ENCODE data around the gene MVB12B.

DNA sequence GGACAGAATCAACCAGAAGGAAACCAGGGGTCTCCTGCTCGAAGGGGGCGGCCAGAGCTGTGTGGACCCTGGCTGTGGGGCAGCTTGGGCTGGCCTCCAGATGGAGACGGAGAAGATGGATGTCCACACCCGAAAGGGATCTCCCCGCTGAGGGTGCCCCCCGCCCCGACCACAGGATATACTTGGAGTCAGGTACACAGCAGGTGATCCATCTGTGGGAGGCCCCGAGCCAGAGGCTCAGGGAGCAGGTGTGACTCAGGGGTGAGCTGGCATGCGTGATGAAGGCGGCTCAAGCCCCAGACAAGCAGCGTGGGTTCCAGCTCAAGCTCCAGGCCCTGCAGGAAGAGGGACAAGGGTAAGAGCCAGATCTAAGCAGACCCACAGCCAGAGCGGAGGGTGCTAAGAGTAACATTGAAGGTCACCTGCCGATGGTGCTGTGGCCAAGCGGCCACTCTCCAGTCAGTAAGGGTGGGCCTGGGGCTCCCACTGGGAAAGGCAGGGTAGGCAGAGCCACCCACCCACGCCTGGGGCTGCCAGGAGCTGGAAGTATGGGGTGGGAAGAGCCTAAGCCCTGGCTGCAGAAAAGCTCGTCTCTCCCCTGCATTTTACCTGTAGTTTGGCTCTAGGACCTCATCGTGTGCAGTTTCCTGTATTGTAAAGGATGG, 30.6 kb upstream of the MVB12B start:
- TF ChIP-seq, protein P1, sequence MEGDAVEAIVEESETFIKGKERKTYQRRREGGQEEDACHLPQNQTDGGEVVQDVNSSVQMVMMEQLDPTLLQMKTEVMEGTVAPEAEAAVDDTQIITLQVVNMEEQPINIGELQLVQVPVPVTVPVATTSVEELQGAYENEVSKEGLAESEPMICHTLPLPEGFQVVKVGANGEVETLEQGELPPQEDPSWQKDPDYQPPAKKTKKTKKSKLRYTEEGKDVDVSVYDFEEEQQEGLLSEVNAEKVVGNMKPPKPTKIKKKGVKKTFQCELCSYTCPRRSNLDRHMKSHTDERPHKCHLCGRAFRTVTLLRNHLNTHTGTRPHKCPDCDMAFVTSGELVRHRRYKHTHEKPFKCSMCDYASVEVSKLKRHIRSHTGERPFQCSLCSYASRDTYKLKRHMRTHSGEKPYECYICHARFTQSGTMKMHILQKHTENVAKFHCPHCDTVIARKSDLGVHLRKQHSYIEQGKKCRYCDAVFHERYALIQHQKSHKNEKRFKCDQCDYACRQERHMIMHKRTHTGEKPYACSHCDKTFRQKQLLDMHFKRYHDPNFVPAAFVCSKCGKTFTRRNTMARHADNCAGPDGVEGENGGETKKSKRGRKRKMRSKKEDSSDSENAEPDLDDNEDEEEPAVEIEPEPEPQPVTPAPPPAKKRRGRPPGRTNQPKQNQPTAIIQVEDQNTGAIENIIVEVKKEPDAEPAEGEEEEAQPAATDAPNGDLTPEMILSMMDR (conservative IDR thresholded peaks at IDR 0.05; ENCODE audit: low read length), result no peak
- TF ChIP-seq EZH2phosphoT487 (IDR thresholded peaks at IDR 0.05; ENCODE audit: borderline replicate concordance), result no peak

Measured in Loucy (cell line).